HEK293T (cell line): ENCODE results near the gene TFEB.

ENCODE experiments used
- CTCF ChIA-PET: fragments of 350-600 bp; formaldehyde crosslinking; extraction: SDS; loops from one replicate; lab custom pipeline; 2021; ENCODE audit warnings: antibody characterized with exemption, inconsistent platforms; lab: Yijun Ruan, JAX
- POLR2A ChIA-PET: fragments of 350-600 bp; formaldehyde crosslinking; extraction: SDS; loops from one replicate; lab custom pipeline; 2020; ENCODE audit warnings: antibody characterized with exemption, inconsistent platforms; lab: Yijun Ruan, JAX
- DNase-seq: peaks from one replicate; pipeline ENCODE4 v3.0.0; 2012; ENCODE audit warnings: mixed read lengths; ENCODE audit errors: extremely low spot score
- ARNT ChIP-seq: fragments of 450-650 bp; IDR thresholded peaks from 2 replicates; pipeline ENCODE4 v1.6.1; 2017; ENCODE audit warnings: mild to moderate bottlenecking
- BHLHE40 ChIP-seq: fragments of 450-650 bp; IDR thresholded peaks from 2 replicates; pipeline ENCODE4 v1.6.1; 2016; ENCODE audit warnings: mild to moderate bottlenecking, moderate library complexity, borderline replicate concordance
- CTBP1 ChIP-seq: fragments of 450-650 bp; IDR thresholded peaks from 2 replicates; pipeline ENCODE4 v1.6.1; 2016; ENCODE audit warnings: borderline replicate concordance
- ELF4 ChIP-seq: fragments of 450-650 bp; IDR thresholded peaks from 2 replicates; pipeline ENCODE4 v1.6.1; 2017; ENCODE audit warnings: antibody characterized with exemption
- FOXK2 ChIP-seq: fragments of 450-650 bp; IDR thresholded peaks from 2 replicates; pipeline ENCODE4 v1.6.1; 2016; ENCODE audit warnings: mild to moderate bottlenecking
- FOXM1 ChIP-seq: fragments of 450-650 bp; IDR thresholded peaks from 2 replicates; pipeline ENCODE4 v1.6.1; 2017; ENCODE audit warnings: mild to moderate bottlenecking, borderline replicate concordance
- HDGF ChIP-seq: fragments of 450-650 bp; IDR thresholded peaks from 2 replicates; pipeline ENCODE4 v1.6.1; 2017; ENCODE audit warnings: antibody characterized with exemption, borderline replicate concordance
- L3MBTL2 ChIP-seq: fragments of 450-650 bp; conservative IDR thresholded peaks from 2 replicates; pipeline ENCODE4 v1.6.1; 2016; ENCODE audit warnings: mild to moderate bottlenecking
- LEF1 ChIP-seq: fragments of 450-650 bp; IDR thresholded peaks from 2 replicates; pipeline ENCODE4 v1.6.1; 2017; ENCODE audit warnings: mild to moderate bottlenecking, borderline replicate concordance
- NFRKB ChIP-seq: fragments of 450-650 bp; IDR thresholded peaks from 2 replicates; pipeline ENCODE4 v1.6.1; 2016; ENCODE audit warnings: mild to moderate bottlenecking, moderate library complexity
- SP1 ChIP-seq: fragments of 450-650 bp; IDR thresholded peaks from 2 replicates; pipeline ENCODE4 v1.6.1; 2017
- SUZ12 ChIP-seq: fragments of 450-650 bp; IDR thresholded peaks from 2 replicates; pipeline ENCODE4 v1.6.1; 2016; ENCODE audit warnings: mild to moderate bottlenecking
- TARDBP ChIP-seq: fragments of 450-650 bp; IDR thresholded peaks from 2 replicates; pipeline ENCODE4 v1.6.1; 2016
- ZNF384 ChIP-seq: fragments of 450-650 bp; IDR thresholded peaks from 2 replicates; pipeline ENCODE4 v1.6.1; 2016
- TF ChIP-seq, protein P1 (sequence below): fragments of 450-650 bp; IDR thresholded peaks from 2 replicates; pipeline ENCODE4 v1.6.1; 2016

The TFEB gene

DNA sequence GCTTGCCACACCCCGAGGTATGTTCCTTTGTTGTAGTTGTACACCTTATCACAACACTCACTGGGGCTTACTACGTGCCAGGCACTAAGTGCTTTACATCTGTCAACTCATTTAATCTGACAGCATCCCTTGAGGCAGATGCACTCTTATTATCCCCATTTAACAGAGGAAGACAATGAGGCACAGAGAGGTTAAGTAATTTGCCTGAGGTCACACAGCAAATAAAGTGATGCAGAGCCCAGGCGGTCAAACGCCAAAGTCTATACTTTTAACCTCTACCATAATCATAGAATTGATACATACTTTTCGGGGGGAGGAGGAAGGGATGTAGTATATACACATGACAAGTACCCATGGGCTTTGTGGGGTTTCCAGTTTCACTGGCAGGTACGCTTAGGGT lies 59.4 kb downstream of the TFEB start:
- no peak for DNase-seq
- TF ChIP-seq NFRKB: no peak
- no peak for TF ChIP-seq SP1
- no peak for TF ChIP-seq TARDBP
- no peak for TF ChIP-seq HDGF
- ChIA-PET CTCF (interaction anchor here (0.6 kb wide), 1 partner anchor 94 kb away, joined by 4 read pairs; no protein-coding TSS in a partner anchor), POLR2A (no interaction called here)

DNA sequence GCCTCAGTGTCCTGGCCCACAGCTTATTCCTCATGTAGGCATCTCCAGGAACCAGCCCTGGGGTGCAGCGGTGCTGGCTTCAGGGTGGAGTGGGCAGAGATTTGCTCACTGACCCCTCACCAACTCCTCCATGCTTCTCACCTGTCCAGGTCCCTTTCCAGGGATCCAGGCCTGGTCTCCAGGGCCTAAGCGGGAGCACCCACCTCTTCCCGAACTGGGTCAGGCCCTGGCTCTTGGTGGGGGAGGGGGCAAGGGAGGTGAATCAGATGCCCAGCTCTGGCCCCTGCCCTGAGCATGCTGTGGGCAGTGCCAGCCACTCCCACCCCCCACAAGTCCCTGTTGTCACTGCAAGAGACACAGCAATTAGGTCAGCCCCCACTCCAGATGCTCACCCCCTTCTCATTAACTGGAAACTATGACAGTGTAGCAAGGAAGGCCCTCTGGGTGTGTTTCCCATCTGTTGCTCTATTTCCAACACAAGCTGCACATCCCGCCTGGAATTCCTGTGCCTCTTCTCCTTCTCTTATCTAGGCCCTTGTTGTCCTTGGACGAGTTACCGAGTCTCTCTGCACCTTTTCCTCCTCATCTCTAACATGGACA lies 60.1 kb downstream of the TFEB start:
- CTCF ChIA-PET: no interaction called here
- POLR2A ChIA-PET: no interaction called here
- DNase-seq: no peak
- no peak for TF ChIP-seq ZNF384
- no peak for TF ChIP-seq CTBP1
- TF ChIP-seq FOXK2: no peak
- no peak for TF ChIP-seq LEF1
- TF ChIP-seq SP1: no peak

DNA sequence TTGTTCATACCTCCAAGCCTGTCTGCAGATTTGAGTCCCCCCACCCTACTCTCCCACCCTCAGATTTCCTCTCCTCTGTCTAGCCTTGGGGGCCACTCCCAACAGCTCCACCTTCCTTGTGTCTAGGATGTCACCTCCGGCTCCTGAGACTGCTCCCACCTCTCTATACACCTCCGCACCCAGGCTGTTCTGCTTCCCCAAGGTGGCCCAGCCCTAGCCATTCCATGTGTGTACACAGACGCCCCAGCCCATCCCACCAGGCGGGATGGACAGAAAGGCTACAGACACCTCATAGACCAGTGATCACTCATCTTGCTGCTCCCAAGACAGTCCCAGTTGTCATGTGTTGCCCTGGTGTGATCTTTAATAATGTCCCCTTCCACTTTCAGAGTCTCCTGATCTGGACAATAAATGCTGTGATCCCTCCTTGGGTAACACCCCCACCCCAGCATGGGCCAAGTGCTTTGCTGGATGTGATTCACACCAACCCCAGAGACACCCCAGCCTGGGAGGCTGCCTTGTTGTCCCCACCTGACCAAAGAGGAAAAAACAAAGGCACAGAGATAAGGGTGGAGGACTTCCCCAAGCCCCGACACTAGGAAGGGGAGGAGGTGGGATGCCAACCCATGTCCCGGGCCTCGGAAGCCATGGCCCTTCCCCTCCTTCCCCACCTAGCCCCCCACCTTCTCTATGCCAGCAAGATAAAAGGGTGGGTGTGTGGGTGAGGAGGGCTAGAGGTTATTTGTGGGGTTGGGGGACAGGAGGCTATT lies 61.0 kb downstream of the TFEB start:
- ChIA-PET POLR2A (no interaction called here), CTCF (interaction anchor here (0.6 to 1.1 kb wide), 2 partner anchors 72 to 863 kb away, joined by 3 read pairs; no protein-coding TSS in a partner anchor)
- DNase-seq: no peak
- TF ChIP-seq L3MBTL2: no peak
- no peak for TF ChIP-seq TARDBP
- TF ChIP-seq ELF4: no peak
- no peak for TF ChIP-seq SP1
- TF ChIP-seq FOXM1: no peak
- no peak for TF ChIP-seq LEF1

DNA sequence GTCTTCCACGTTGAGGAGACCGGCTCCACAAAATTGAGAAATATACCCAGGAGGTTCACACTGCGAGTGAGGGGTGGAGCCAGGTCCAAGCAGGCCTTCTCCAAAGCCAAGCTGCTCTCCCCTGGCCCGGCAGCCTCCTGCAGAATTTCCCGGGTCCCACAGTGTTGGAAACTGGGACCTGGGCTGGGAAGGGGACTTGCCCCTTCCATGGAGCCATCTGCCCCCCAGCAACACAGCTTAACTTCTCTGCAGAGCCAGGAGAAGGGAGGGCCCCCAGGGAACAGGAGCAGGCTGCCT lies 61.8 kb downstream of the TFEB start:
- no peak for DNase-seq
- CTCF ChIA-PET: interaction anchor here (1.1 kb wide), 1 partner anchor 71 kb away, joined by 3 read pairs; no protein-coding TSS in a partner anchor
- POLR2A ChIA-PET: no interaction called here
- TF ChIP-seq HDGF: no peak
- no peak for TF ChIP-seq BHLHE40
- TF ChIP-seq ZNF384: no peak
- TF ChIP-seq SUZ12: no peak

DNA sequence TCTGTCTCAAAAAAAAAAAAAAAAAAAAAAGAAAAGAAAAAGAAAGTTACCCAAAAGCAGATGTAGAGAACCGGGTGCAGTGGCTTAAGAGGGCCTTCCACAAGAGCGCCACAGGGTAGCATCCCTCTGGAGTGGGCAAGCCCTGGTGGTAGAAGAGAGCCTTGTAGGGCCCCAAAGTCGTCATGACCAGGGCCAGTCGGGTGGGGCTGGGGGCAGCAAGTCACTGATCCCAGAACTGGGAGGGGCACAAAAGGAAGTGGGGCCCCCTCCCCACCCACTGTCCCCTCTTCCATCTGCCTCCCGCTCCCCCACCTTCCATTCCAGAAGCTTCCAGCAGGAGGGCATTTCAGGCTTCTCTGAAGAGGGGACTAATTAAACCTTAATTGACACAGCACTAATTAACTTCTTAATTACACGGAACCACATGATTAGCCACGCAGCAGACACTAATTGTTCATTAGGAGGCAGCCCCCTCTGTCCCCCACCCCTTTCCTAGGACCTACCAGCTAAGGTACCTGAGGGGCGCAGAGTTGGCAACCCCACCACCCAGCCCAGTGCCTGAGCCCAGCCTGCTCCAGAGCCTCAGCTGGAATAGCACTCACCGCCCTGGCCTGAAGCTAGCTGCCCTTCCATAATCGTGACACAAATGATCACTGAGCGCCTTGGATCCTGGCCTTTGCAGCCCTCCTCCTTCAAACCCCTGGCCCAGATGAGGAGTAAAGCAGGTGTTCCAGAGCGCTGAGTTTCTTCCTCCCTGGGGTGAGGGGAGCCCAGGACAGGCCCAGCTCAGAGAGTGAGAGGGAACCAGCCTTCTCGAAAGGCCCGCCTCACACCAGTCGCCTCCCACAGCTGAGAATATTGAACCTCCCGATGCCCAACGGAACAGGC lies 62.3 kb downstream of the TFEB start:
- no peak for DNase-seq
- ChIA-PET CTCF (interaction anchor here (1.1 kb wide), 1 partner anchor 70 kb away, joined by 3 read pairs; no protein-coding TSS in a partner anchor), POLR2A (no interaction called here)
- TF ChIP-seq SUZ12: no peak
- TF ChIP-seq SP1: no peak
- TF ChIP-seq, protein P1, sequence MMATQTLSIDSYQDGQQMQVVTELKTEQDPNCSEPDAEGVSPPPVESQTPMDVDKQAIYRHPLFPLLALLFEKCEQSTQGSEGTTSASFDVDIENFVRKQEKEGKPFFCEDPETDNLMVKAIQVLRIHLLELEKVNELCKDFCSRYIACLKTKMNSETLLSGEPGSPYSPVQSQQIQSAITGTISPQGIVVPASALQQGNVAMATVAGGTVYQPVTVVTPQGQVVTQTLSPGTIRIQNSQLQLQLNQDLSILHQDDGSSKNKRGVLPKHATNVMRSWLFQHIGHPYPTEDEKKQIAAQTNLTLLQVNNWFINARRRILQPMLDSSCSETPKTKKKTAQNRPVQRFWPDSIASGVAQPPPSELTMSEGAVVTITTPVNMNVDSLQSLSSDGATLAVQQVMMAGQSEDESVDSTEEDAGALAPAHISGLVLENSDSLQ: no peak
- no peak for TF ChIP-seq LEF1
- no peak for TF ChIP-seq NFRKB

DNA sequence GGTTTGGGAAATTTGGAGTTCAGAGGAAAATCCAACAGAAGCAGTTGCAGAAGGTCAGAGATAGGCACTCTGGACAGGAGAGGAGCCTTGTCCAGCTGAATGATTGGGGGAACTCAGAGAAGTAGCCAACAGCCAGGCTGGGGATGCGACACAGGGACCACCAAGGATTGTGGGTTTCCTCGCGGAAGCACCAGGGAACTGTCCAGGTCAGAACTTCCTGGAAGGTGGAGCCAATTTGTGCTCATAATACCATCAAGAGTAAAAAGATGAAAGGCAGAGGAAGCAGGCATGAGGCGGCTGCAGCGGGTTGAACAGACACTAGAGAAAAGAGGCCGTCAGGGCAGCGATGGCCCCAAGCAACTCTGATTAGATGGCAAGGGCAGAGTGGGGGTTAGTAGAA lies 63.4 kb downstream of the TFEB start:
- TF ChIP-seq L3MBTL2 (no peak), TARDBP (no peak), ARNT (no peak), ZNF384 (no peak), FOXM1 (no peak), ELF4 (no peak), NFRKB (no peak), BHLHE40 (no peak), SUZ12 (no peak), LEF1 (no peak), HDGF (no peak), SP1 (no peak), CTBP1 (no peak)
- TF ChIP-seq, protein P1: no peak
- ChIA-PET POLR2A (no interaction called here), CTCF (no interaction called here)
- no peak for DNase-seq

DNA sequence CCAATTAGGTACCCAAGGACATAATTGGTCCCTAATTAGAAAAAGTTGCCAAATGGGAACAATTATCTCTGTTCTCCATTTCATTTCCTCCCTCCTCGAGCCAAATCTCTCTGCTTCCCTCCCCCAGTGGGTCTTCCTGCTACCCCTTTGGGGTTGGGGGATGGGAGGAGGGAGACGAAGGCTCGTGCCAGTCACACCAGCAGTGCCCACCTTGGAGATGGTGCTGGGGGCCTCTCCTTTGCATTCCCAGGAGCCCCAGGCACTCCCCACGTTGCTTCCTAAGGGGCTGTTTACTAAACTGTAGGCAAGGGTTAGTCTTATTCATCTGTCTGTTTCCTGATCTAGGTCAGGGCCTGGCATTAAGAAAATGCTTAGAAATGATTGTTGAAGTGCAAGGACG lies 64.0 kb downstream of the TFEB start:
- ChIA-PET POLR2A (no interaction called here), CTCF (interaction anchor here (1.1 kb wide), 1 partner anchor 304 kb away, joined by 4 read pairs; no protein-coding TSS in a partner anchor)
- no peak for TF ChIP-seq NFRKB
- TF ChIP-seq, protein P1: no peak
- no peak for TF ChIP-seq ARNT
- no peak for DNase-seq
